NCI-H2196 (cell line): ENCODE measurements around the gene CACNG8.
A peak's percentile ranks its signal among the peaks of the same experiment; 100 is the strongest.

Source experiments
- DNase-seq: peaks from one replicate; lab custom pipeline; 2025; ENCODE audit not compliant: unreplicated experiment; lab: John Stamatoyannopoulos, UW

The CACNG8 gene

DNA sequence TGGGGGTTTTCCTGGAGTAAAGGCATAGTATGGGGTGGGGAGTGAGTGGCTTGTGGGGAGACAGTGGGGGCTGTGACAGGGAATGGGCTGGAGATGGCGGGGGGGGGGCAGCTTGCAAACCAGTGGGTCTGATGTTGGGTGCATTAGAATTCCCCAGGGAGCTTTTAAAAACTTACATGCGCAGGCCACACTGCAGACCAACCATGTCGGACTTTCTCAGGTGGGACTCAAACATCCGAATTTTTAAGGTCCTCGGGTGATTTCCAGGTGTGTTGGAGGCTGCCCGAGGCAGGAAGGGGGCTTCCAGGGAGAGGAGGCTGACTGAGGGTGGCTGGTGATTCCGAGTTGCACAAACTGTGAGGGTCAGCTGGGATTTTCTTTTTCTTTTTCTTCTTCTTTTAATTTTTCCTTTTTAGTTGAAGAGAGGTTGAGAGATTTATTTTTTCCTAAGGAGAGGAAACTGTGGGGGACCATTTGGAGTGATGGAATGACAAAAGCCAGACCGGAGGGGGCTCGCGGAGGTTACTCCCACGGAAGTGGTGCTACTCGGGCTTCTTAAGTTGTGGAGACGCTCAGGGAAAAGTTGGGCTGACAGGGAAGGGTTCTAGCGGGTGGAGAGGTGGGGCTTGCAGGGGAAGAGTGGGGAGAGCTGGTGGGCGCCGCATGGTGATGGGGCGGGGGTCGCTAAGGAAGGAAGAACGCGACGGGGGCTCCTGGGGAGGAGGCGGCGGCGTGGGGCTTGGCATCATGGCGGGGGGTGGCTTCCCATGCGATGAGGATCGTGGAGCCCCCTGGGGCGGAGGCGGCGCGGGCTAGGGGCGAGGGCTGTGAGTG is 997 bp upstream of the CACNG8 start:
- DNase-seq: no peak

DNA sequence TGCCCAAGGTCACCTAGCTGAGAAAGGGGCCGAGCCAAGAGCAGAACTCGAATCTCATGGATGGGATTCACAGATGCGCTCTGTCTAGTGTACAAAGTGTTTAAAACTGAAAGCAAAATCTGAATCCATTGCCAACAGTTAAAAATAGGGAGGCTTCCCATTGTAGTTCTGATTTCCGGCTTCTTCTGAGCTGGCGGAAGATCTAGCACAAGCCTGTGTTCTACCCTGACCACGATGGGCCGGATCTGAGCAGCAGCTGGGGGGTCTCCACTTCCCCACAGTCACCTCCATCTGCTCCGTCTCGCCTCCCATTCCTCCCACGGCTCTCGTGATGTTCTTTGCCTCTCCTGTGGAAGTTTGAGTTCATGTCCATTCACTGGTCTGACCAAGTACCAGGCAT is 2.4 kb downstream of the CACNG8 start:
- no peak for DNase-seq

DNA sequence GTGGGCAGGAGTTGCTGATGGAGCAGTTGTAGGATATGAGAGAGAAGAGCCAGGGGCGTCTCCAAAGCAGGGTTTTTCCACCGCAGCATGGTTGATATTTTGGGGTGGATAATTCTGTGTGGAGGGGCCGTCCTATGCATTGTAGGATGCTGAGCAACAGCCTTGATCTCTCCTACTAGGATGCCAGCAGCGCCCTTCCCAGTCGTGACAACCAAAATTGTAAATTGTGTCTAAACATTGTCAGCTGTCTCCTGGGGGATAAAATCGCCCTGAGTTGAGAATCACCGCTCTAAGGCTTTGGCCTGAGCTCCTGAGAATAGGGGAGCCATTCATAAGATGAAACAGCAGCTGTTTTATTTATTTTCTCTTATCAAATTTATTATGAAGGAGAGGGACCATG is 4.2 kb downstream of the CACNG8 start:
- no peak for DNase-seq

DNA sequence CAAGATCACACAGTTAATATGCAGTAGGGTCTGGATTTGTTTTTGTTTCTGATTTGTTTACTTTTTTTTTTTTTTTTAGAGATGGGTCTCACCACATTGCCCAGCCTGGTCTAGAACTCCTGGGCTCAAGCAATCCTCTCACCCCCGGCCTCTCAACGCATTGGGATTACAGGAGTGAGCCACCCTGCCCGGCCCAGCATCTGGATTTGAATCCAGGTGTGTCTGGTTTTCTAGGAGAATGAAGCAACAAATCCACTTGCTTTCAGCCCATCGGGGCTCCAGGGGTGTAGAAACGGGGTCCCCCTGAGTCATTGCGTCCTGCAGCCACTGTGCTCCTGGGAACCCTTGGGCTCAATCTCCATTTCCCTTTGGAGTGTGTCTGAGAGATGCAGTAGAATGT is 6.6 kb downstream of the CACNG8 start:
- no peak for DNase-seq

DNA sequence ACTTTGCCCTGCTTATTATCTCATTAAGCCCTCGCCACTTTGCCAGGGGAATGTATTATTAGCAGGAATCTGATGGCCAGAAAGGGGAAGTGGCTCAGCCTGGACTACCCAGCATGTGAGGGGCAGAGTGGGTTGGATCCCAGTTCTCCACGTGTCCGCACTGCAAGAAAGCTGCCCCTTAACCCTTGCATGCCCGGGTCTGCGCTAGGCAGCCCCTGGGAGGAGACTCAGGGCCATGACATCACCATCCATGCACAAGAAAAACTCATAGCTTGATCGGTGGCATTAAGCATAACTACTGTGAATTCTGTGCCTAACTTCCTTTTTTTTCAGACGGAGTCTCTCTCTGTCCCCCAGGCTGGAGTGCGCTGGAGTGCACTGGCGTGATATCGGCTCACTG is 8.9 kb downstream of the CACNG8 start:
- DNase-seq: no peak

DNA sequence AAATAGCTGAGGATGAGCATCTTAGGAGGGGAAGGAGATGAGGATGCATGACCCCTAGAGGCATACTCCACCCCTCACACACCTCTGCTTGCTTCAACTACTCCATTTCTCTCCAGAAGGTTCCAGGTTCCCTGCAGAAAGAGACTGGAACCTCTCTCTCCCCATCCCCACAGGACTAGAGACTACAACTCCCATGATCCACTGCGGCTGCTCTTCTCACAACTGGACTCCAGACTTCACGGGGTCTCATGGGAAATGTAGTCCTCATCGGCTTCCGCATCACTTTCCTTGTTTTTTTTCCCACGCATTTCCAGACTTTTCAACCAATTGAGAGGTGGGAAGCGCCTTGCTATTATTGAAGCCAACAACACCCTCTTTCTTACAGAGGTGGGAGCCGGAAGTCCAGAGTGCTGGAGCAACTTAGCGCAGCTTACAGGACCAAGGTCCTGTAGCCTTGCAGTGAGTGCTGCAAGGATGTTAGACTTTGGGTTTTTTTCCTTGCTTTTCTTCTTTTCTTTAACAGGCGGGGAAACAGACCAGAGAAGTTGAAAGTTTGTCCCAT is 14.8 kb downstream of the CACNG8 start:
- peak; percentile 51 for DNase-seq

DNA sequence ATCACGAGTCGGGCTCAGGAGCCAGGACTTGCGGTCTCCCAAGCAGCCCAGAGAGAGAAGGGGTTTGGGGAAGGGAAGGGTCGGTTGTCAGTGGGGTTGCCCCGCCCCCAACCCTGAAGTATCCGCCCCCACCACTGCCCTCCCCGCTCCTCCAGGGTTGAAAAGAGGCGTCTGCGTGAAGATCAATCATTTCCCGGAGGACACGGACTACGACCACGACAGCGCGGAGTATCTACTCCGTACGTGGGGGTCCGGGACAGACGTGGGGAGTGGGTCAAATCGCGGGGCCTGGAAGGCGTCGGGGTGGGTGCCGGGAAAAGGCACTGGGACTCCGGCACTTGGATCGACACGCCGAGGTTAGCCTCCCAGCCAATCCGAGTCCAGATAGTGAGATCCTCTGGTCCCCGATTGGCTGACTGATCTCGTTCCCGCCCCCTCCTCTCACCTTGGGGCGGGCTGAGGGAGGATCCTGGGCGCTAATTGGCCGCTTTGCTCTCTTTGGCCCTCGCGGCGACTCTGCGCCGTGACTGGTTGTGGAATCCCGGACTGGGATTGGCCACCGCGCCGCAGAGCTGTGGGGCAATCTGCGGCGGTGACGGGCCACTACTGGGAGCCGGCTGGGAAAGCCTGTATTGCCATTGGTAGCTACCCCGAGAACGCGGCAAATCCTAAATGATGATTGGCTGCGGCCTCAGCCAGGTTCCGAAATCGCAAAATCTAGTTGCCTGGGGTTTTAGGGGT is 15.4 kb downstream of the CACNG8 start:
- no peak for DNase-seq

DNA sequence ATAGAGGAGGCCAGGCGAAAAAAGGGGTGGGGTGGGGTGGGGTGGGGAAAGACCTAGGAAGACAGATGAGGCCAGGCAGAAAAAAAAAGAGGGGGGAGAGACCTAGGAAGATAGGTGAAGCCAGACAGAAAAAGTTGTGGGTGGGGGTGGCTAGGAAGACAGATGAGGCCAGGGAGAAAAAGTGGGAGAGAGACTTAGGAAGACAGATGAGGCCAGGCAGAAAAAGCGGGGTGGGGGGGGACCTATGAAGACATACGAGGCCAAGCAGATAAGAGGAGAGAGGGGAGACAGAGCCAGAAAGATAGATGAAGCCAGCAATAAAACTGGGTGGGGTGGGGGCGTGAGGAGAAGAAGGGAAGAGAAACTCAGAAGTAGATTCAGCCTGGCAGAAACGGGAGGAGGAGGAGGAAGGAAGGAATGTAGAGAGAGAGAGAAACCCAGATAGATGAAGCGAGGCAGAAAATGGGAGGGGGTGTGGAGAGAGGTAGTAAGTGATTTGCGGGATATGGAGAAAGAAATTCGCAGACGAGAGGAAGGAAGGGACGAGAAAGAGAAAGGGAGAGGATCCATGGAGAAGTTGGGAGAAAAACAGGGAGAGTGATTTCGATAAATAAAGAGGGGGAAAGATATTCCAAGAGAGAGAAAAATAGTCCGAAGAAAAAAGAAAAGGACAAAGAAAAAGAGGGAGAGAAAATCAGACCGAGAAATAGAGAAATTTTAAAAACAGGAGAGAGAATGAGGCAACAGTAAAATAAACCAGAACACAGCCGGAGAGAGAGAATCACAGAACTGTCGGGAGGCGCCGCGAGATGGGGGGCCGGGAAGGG is 16.5 kb downstream of the CACNG8 start:
- no peak for DNase-seq

DNA sequence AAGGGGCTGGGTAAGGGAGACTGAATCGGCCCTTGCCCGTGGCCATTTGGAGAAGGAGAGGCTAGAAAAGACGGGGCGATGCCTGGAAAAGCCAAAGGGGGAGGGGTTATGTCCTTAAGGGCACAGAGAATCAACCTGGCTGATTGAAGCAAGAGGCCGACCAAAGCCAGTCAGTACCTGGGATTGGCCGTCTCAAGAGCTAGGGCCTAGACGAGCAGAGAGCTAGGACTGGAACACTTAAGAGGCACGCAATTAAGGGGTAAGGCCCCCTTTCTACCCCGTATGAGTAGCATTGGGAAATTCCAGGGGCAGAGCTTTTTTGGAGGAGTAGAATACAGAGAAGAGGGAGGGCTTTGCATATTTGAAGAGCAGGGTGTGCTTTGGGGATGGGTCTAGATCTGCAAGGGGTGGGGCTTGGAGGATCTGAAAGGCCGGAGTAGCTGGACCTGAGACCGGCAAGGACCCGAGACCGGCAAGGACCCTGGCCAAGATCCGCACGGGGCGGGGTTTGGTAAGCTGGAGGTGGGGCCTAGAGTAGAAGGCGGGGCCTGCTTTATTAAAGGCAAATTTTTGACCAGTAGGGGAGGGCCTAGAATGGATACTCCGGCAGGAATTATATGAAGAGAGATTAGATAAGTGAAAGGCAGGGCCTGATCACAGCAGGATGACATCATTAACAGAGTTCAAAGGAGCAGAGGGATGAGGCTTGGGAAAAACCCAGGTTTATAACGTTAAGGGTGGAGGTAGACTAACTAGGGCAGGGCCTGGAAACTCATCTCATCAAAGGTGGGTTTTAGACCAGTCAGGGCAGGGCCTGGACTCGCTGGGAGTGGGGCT is 18.0 kb downstream of the CACNG8 start:
- DNase-seq: no peak

DNA sequence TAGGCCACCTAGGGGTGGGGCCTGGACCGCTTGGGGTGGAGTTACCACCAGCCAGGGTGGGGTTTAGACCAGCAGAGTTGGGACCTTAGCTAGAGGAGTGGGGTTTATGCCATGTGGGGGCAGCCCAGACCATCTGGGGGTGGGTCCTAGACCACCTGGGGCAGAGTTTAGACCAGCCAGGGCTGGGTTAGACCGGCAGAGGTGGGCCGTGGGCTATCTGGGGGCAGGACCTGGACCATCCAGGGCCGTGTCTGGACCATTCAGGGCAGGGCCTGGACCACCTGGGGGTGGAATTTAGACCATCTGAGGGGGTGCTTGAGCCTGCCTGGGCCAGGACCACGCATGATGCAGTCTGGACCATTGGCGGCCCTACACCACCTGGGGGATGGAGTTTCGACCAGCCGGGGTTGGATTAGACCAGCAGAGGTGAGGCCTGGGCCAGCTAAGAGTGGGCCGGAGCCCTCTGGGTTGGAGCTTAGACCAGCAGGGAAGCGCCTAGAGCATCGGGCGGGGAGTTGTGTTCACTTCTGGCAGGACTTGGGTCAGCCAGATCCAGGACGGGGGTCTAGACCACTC is 18.7 kb downstream of the CACNG8 start:
- DNase-seq: no peak

DNA sequence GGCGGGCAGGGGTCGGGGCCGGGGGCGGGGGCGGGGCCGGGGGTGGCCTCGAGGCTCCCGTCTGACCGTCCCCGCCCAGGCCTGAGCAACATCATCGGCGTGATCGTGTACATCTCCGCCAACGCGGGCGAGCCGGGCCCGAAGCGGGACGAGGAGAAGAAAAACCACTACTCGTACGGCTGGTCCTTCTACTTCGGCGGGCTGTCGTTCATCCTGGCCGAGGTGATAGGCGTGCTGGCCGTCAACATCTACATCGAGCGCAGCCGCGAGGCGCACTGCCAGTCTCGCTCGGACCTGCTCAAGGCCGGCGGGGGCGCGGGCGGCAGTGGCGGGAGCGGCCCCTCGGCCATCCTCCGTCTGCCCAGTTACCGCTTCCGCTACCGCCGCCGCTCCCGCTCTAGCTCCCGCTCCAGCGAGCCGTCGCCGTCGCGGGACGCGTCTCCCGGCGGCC is 19.3 kb downstream of the CACNG8 start:
- no peak for DNase-seq

DNA sequence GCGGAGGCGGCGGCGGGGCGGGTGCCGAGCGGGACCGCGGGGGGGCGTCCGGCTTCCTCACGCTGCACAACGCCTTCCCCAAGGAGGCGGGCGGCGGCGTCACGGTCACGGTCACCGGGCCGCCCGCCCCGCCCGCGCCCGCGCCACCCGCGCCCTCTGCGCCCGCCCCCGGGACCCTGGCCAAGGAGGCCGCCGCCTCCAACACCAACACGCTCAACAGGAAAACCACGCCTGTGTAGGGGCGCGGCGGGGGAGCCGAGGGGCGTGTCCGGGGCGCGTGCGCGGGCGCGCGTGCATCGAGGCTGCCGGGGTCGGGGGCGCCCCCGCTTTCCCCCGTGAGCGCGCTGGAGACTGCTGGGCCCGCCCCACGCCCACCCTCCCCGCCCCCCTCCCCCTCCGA is 19.9 kb downstream of the CACNG8 start:
- DNase-seq: no peak

DNA sequence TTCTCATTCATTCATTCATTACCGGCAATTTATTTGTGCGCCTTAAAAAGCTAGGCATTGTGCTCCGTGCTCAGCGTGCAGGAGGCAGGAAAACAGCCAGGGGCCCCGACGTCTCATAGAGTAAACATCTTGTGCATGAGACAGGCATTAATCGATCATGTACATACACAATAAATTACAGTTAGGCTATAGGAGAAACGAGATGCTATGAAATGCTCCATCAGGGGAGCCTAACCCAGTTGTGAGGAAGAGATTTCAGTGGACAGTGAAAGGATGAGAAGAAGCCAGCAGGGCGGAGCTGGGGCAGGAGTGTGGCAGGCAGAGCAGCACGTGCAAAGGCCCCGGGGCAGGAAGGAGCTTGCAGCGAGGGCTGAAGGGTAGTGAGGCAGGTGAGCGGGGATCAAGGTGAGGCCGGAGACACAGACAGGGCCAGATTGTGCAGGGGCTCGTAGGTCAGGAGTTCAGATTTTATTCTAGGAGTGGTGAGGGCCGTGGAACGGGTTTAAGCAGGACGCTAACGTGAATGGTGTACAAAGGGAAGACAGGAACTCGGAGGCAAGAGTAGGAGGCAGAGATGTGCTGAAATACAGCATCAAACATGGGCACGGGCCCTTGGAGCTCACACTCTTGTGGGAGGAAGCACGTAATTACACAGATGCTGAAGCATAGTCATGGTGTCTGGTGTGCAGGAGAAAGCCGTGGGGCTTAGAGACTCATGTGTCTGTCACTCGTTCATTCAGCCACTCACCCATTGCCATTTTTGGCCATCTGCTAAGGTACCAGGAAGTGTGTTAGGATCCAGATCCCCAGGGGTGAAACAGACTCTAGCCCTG is 20.9 kb downstream of the CACNG8 start:
- no peak for DNase-seq

DNA sequence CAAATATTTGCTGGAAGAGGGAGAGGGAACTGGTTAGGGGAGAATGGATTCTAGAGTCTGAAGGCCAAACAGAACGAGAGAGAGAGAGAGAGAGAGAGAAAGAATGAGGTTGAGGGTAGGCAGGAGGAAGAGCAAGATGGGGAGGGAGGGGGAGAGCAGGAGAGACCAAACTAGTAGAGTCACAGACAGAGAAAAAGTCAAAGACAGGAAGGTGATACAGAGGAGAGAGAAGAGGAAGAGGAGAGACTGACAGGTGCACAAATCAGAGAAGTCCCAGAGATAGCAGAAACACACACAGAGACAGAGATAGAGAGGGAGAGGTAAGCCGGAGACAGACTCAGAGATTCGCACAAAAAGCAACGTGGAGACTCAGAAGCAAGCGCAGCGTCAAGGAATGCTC is 23.1 kb downstream of the CACNG8 start:
- no peak for DNase-seq

DNA sequence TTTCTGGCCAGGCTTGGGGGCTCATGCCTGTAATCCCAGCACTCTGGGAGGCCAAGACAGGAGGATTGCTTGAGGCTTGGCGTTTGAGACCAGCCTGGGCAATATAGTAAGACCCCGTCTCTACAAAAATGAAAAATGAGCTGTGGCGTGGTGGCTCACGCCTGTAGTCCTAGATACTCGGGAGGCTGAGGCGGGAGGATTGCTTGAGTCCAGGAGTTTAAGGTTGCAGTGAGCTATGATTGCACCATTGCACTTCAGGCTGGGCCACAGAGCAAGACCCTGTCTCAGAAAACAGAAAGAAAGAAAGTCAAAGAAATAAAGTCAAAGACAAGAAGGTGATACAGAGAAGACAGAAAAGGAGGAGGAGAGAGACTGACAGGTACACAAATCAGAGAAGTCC is 26.2 kb downstream of the CACNG8 start:
- no peak for DNase-seq

DNA sequence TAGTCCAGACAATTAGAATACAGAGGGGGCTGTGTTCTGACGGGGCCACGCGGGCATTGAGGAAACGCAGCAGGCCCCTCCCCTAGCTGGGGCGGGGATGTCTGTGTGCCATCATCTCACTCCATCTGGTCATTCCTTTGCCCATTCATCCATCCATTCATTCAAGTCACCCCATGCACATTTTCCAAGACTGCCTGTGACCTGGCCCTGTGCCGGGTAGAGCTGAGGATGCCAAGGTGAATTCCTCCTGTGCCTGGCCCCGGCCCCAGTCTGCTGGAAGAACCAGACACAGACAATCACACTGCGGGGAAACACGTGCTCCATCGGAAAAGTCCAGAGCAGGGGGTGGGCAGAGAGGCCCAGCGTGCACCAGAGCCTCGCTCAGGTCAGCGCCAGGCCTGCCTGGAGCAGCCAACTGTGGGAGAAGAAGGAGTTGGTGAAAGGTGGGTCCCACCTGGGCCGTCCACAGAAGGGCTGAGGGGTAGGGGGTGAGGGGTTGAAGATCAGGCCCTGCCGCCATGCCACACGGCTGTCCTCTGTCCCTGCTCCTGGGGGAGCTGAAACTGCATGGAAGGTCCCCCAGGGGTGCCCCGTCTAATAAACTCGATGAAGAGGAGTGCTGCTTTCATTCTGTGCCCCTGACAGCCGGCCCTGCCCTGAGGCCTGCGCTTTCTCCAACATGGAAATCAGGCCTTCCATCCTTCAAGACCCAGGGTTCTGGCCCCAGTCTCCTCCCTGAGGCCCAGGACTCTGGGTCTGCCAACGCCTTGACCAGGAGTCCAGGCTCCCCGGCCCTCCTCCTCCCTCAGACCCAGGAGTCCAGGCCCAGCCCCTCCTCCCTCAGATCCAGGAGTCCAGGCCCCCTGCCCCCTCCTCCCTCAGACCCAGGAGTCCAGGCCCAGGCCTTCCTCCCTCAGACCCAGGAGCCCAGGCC is 27.1 kb downstream of the CACNG8 start:
- DNase-seq: no peak

DNA sequence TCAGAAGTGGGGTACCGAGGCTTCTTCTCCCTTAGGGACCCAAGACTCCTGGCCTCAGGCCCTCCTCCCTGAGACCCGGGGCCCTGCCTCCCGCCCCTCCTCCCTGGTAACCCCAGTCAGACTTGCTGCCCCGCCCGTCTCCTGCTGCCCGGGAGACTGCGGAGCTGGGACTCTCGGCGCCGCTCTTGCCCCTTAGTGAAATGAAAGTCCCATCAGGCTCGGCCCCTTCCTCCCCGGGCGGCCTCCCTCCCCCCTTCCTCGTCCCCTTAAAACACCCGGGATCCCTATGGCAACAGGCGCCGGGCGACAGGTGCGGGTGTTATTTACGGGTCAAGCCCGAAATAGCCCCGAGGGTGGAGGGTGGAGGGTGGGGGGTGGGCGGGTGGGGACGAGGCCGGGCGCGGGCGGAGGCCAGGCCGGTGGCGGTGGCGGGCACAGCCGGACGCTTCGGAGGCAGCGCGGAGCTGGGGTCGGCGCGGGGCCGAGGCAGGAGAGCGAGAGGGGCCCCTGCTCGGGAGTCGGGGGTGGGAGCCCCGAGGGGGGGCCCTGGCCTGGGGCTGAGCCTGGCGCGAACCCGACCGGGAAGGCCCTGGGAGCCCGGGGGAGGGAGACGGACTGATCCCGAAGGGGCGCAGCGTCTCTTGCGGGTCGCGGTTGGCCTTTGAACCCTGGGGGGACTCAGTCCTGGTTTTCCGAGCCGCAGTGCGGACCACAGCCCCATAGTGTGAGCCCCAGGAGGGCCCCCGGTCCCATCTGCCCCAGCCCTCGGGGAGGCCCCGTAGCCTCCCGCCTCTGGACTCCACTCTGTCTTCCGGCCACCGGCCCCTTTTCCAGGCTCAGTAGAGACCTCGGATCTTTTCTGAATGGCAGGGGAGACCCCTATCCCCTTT is 28.7 kb downstream of the CACNG8 start, which contains the start of gene CACNG6:
TSS of gene CACNG6 (plus strand) at position 414 of the 890 bp plus-strand sequence. CDS start 1,241 bp downstream, outside the sequence.
- DNase-seq: peak; percentile 50
